Measurements from ENCODE around the gene MRPS12. TPM values are rescaled to one million over a fixed set of nuclear protein-coding genes. Genes with fewer than 3 reads are reported as not detected.

Gene MRPS12
- total RNA-seq, 4 donors from 2014 or later, result 29.8 to 56.1 (median 35.6) TPM

DNA sequence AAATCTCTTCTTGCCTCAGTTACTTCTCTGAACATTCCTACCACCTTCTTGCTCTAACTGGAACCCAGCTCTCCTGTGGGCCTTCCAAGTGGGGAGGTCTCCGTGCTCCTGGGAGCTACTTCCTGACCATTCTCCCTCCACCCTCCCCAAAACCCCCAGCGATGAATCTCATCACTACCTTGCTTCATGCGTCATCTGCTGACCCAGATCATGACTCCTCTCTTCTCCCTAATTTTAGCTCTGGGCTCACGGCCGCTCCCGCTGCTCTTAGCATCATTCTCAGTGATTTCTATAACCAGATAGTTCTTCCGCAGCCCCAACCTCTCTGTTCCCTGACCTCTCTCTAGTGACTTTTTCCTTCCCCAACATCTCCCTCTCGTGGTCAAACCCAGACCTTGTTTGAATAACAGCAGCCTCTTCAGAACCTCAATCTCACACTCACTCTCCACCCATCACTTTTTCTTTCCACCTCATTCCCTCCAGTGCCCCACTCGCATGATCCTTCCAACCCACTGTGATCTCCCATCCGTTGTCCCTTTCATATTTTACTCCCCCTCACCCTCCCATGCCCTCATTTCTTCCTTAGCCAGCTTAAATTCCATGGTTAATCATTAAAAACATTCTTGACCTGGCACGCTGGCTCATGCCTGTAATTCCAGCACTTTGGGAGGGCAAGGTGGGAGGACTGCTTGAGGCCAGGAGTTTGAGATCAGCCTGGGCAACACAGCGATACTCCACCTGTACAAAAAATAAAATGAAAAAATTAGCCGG, 21.8 kb downstream of the MRPS12 start:
- Histone ChIP-seq H3K4me3 (no peak overlapping the region), H3K27ac (no peak overlapping the region), H3K4me1 (peaks cover 4 to 8% (median 7%) of the 10 kb centered on the region in 4 donors), H3K36me3 (no peaks in the 10 kb centered on the region), H3K9me3 (peaks cover 0 to 7% (median 0%) of the 10 kb centered on the region in 4 donors), H3K27me3 (no peaks in the 10 kb centered on the region)
- no peak for TF ChIP-seq POLR2A (IDR thresholded peaks at IDR 0.05)
- TF ChIP-seq, protein P1, sequence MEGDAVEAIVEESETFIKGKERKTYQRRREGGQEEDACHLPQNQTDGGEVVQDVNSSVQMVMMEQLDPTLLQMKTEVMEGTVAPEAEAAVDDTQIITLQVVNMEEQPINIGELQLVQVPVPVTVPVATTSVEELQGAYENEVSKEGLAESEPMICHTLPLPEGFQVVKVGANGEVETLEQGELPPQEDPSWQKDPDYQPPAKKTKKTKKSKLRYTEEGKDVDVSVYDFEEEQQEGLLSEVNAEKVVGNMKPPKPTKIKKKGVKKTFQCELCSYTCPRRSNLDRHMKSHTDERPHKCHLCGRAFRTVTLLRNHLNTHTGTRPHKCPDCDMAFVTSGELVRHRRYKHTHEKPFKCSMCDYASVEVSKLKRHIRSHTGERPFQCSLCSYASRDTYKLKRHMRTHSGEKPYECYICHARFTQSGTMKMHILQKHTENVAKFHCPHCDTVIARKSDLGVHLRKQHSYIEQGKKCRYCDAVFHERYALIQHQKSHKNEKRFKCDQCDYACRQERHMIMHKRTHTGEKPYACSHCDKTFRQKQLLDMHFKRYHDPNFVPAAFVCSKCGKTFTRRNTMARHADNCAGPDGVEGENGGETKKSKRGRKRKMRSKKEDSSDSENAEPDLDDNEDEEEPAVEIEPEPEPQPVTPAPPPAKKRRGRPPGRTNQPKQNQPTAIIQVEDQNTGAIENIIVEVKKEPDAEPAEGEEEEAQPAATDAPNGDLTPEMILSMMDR (IDR thresholded peaks at IDR 0.05), result peak in 4 of 6 experiments; percentile 36 to 55 (median 52)
- peak in 1 of 3 donors; percentile 64 for DNase-seq

DNA sequence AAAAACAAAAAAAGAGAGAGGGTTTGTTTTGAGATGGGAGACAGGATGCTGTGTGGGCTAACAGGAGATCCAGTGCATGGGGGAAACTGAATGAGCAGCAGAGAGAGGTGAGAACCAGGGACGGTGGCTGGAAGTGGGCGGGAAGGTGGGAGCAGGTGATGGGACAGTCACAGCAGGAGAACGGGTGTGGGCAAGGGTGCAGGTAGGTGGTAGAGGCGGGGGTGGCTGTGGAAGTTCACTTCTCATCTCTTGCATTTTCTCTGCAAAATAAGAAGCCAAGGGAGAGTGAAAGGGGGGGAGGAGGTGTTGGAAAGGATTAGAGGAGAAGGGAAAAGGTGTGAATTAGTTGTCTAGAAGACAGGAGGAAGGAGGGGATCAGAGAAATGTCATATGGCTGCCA, 22.9 kb downstream of the MRPS12 start:
- no peak for TF ChIP-seq POLR2A (IDR thresholded peaks at IDR 0.05)
- TF ChIP-seq, protein P1 (IDR thresholded peaks at IDR 0.05), result no peak
- Histone ChIP-seq H3K27ac (no peak overlapping the region), H3K27me3 (no peaks in the 10 kb centered on the region), H3K4me3 (no peak overlapping the region), H3K36me3 (no peaks in the 10 kb centered on the region), H3K9me3 (peaks cover 0 to 7% (median 0%) of the 10 kb centered on the region in 4 donors), H3K4me1 (peaks cover 4 to 8% (median 7%) of the 10 kb centered on the region in 4 donors)
- DNase-seq, result no peak

DNA sequence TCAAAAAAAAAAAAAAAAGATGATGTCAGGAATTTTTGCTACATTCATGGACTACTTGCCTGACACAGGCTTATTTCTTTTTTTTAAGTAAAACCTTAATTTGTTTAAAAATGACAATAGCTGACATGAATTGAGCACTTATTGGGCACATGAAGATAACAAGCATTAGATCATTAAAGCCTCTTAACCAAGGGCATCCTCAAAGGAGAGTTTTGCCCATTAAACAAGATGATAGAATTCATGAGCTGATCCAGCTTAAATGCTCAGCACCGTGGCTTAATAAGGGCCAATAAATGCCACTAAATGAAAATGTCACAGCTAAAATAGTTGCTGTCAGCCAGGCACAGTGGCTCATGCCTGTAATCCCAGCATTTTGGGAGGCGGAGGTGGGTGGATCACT, 25.5 kb downstream of the MRPS12 start:
- no peaks in the 10 kb centered on the region for H3K4me1 ChIP-seq
- no peak overlapping the region for H3K4me3 ChIP-seq
- TF ChIP-seq POLR2A (IDR thresholded peaks at IDR 0.05), result no peak
- TF ChIP-seq, protein P1 (IDR thresholded peaks at IDR 0.05), result no peak
- H3K27me3 ChIP-seq, result no peaks in the 10 kb centered on the region
- H3K27ac ChIP-seq, result no peak overlapping the region
- no peaks in the 10 kb centered on the region for H3K36me3 ChIP-seq
- DNase-seq, result no peak
- H3K9me3 ChIP-seq, result no peaks in the 10 kb centered on the region

DNA sequence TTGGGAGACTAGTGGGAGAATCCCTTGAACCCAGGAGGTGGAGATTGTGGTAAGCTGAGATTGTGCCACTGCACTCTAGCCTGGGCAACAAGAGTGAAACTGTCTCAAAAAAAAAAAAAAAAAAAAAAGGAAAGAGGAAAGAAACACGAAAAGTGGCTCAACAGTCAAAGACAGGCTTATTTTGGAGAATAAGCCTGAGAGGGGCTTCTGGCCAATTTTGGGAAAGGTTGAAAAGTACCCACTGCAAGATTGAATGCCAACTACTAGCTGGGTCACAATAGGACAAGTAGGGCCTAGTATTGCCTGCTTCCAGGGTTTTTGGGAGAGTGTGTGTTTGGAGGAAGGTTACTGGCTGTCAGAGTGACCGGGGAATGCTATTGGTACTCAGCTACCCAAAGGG, 27.6 kb downstream of the MRPS12 start:
- no peak overlapping the region for H3K27ac ChIP-seq
- H3K27me3 ChIP-seq, result no peaks in the 10 kb centered on the region
- no peaks in the 10 kb centered on the region for H3K4me1 ChIP-seq
- H3K36me3 ChIP-seq, result no peaks in the 10 kb centered on the region
- TF ChIP-seq, protein P1 (IDR thresholded peaks at IDR 0.05), result no peak
- no peak overlapping the region for H3K4me3 ChIP-seq
- DNase-seq, result no peak
- no peaks in the 10 kb centered on the region for H3K9me3 ChIP-seq

DNA sequence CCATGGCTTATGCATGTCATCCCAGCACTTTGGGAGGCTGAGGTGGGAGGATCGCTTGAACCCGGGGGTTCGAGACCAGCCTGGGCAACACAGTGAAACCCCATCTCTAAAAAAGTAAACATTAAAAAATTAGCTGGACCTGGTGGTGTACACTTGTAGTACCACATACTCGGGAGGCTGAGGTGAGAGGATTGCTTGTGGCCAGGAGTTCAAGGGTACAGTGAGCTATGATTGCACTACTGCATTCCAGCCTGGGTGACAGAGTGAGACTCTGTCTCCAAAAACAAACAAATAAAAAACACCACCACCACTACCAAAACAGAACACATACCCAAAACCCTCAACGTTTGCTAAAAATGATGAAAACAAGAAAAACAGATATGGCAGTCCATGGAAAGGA, 28.9 kb downstream of the MRPS12 start:
- no peaks in the 10 kb centered on the region for H3K36me3 ChIP-seq
- H3K27ac ChIP-seq, result no peak overlapping the region
- TF ChIP-seq, protein P1 (IDR thresholded peaks at IDR 0.05), result no peak
- TF ChIP-seq POLR2A (IDR thresholded peaks at IDR 0.05), result no peak
- no peaks in the 10 kb centered on the region for H3K27me3 ChIP-seq
- no peaks in the 10 kb centered on the region for H3K9me3 ChIP-seq
- H3K4me3 ChIP-seq, result no peak overlapping the region
- no peak for DNase-seq
- H3K4me1 ChIP-seq, result no peaks in the 10 kb centered on the region
